HEK293 (cell line): Measurements from ENCODE around the gene ATE1.

ENCODE experiments used
- CTCF ChIA-PET: fragments of 350-600 bp; formaldehyde crosslinking; extraction: SDS; loops from one replicate; lab custom pipeline; 2021; ENCODE audit warnings: antibody characterized with exemption; lab: Yijun Ruan, JAX
- POLR2A ChIA-PET: fragments of 300-600 bp; formaldehyde crosslinking; extraction: SDS; loops from one replicate; lab custom pipeline; 2020; ENCODE audit warnings: antibody characterized with exemption, inconsistent platforms; lab: Yijun Ruan, JAX
- H3K27ac ChIP-seq: fragments of 200-500 bp; sonication (Bioruptor generic); 2 replicates; pipeline ENCODE4 v1.5.1; 2014; ENCODE audit warnings: low read depth, low read length, control low read depth, inconsistent platforms; ENCODE audit errors: extremely low read depth
- H3K36me3 ChIP-seq, 2 experiments: fragments of 200-500 bp in 1 of 2; sonication (Bioruptor generic) in 1 of 2; 1 replicate in 1 of 2; 2 replicates in 1 of 2; pipeline ENCODE4 v1.5.1; 2014 to 2017; ENCODE audit warnings: inconsistent platforms in 2 of 2, low read length in 2 of 2; ENCODE audit not compliant: control insufficient read depth in 2 of 2, insufficient read depth in 1 of 2
- H3K4me1 ChIP-seq: fragments of 200-500 bp; sonication (Bioruptor generic); 2 replicates; pipeline ENCODE4 v1.5.1; 2014; ENCODE audit warnings: mild to moderate bottlenecking, low read length, inconsistent platforms; ENCODE audit not compliant: control insufficient read depth, insufficient read depth
- H3K4me3 ChIP-seq: 2 replicates; pipeline ENCODE4 v1.5.1; 2011; ENCODE audit warnings: low read depth, mild to moderate bottlenecking, control low read depth, low read length, moderate library complexity
- H3K9me3 ChIP-seq: fragments of 200-500 bp; sonication (Bioruptor generic); 2 replicates; pipeline ENCODE4 v1.5.1; 2014; ENCODE audit warnings: low read depth, low read length, inconsistent platforms; ENCODE audit not compliant: control insufficient read depth, insufficient read depth
- BCL11A ChIP-seq: fragments of 450-650 bp; formaldehyde crosslinking; IDR thresholded peaks from 2 replicates; pipeline ENCODE4 v1.5.1; 2016; ENCODE audit warnings: low read depth, missing biosample characterization, missing genetic modification characterization
- KLF7 ChIP-seq: fragments of 450-650 bp; formaldehyde crosslinking; IDR thresholded peaks from 2 replicates; pipeline ENCODE4 v1.5.1; 2016; ENCODE audit warnings: missing biosample characterization, missing genetic modification characterization, borderline replicate concordance
- KLF9 ChIP-seq: fragments of 450-650 bp; formaldehyde crosslinking; IDR thresholded peaks from 2 replicates; pipeline ENCODE4 v1.5.1; 2016; ENCODE audit warnings: missing biosample characterization, missing genetic modification characterization, low read depth
- SALL2 ChIP-seq: fragments of 450-650 bp; formaldehyde crosslinking; IDR thresholded peaks from 2 replicates; pipeline ENCODE4 v1.5.0; 2017; ENCODE audit warnings: missing biosample characterization, mild to moderate bottlenecking, missing genetic modification characterization, borderline replicate concordance
- ZBTB1 ChIP-seq: fragments of 450-650 bp; formaldehyde crosslinking; IDR thresholded peaks from 2 replicates; pipeline ENCODE4 v1.5.1; 2016; ENCODE audit warnings: missing biosample characterization, missing genetic modification characterization
- ZBTB7A ChIP-seq: fragments of 450-650 bp; formaldehyde crosslinking; IDR thresholded peaks from 2 replicates; pipeline ENCODE4 v1.5.1; 2016; ENCODE audit warnings: low read depth, missing biosample characterization, missing genetic modification characterization
- ZNF114 ChIP-seq: fragments of 450-650 bp; formaldehyde crosslinking; IDR thresholded peaks from 2 replicates; pipeline ENCODE4 v1.5.0; 2017; ENCODE audit warnings: missing biosample characterization, missing genetic modification characterization
- ZNF132 ChIP-seq: fragments of 450-650 bp; formaldehyde crosslinking; IDR thresholded peaks from 2 replicates; pipeline ENCODE4 v1.5.1; 2017; ENCODE audit warnings: missing biosample characterization, missing genetic modification characterization, borderline replicate concordance
- ZNF148 ChIP-seq: fragments of 450-650 bp; formaldehyde crosslinking; IDR thresholded peaks from 2 replicates; pipeline ENCODE4 v1.5.0; 2017; ENCODE audit warnings: missing biosample characterization, missing genetic modification characterization, borderline replicate concordance
- ZNF223 ChIP-seq: fragments of 450-650 bp; formaldehyde crosslinking; IDR thresholded peaks from 2 replicates; pipeline ENCODE4 v1.5.1; 2016; ENCODE audit warnings: missing biosample characterization, missing genetic modification characterization
- ZNF248 ChIP-seq: fragments of 450-650 bp; formaldehyde crosslinking; IDR thresholded peaks from 2 replicates; pipeline ENCODE4 v1.5.1; 2017; ENCODE audit warnings: missing biosample characterization, missing genetic modification characterization
- ZNF292 ChIP-seq: fragments of 450-650 bp; formaldehyde crosslinking; IDR thresholded peaks from 2 replicates; pipeline ENCODE4 v1.5.1; 2016; ENCODE audit warnings: low read depth, missing biosample characterization, missing genetic modification characterization, borderline replicate concordance
- ZNF404 ChIP-seq: fragments of 450-650 bp; formaldehyde crosslinking; IDR thresholded peaks from 2 replicates; pipeline ENCODE4 v1.5.1; 2017; ENCODE audit warnings: missing biosample characterization, missing genetic modification characterization
- ZNF521 ChIP-seq: fragments of 450-650 bp; formaldehyde crosslinking; IDR thresholded peaks from 2 replicates; pipeline ENCODE4 v1.5.1; 2017; ENCODE audit warnings: missing biosample characterization, mild to moderate bottlenecking, missing genetic modification characterization
- ZNF600 ChIP-seq: fragments of 450-650 bp; formaldehyde crosslinking; IDR thresholded peaks from 2 replicates; pipeline ENCODE4 v1.5.1; 2016; ENCODE audit warnings: missing biosample characterization, missing genetic modification characterization
- ZNF639 ChIP-seq: fragments of 450-650 bp; formaldehyde crosslinking; IDR thresholded peaks from 2 replicates; pipeline ENCODE4 v1.5.1; 2016; ENCODE audit warnings: missing biosample characterization, missing genetic modification characterization
- ZNF664 ChIP-seq: fragments of 450-650 bp; formaldehyde crosslinking; IDR thresholded peaks from 2 replicates; pipeline ENCODE4 v1.5.1; 2016; ENCODE audit warnings: missing biosample characterization, missing genetic modification characterization
- ZNF670 ChIP-seq: fragments of 450-650 bp; formaldehyde crosslinking; IDR thresholded peaks from 2 replicates; pipeline ENCODE4 v1.5.1; 2016; ENCODE audit warnings: missing biosample characterization, missing genetic modification characterization, low read depth
- ZNF776 ChIP-seq: fragments of 450-650 bp; formaldehyde crosslinking; IDR thresholded peaks from 2 replicates; pipeline ENCODE4 v1.5.0; 2017; ENCODE audit warnings: missing biosample characterization, missing genetic modification characterization, borderline replicate concordance
- ZSCAN30 ChIP-seq: fragments of 450-650 bp; IDR thresholded peaks from 2 replicates; pipeline ENCODE4 v1.5.1; 2018; ENCODE audit warnings: missing biosample characterization, mild to moderate bottlenecking, missing genetic modification characterization, moderate library complexity
- TF ChIP-seq, protein P1 (sequence below): fragments of 450-650 bp; formaldehyde crosslinking; IDR thresholded peaks from 2 replicates; pipeline ENCODE4 v1.5.1; 2016; ENCODE audit warnings: missing biosample characterization, missing genetic modification characterization
- TF ChIP-seq, protein P2 (sequence below): fragments of 450-650 bp; IDR thresholded peaks from 2 replicates; pipeline ENCODE4 v1.5.1; 2018; ENCODE audit warnings: missing biosample characterization, missing genetic modification characterization
- TF ChIP-seq, protein P3 (sequence below): fragments of 450-650 bp; formaldehyde crosslinking; IDR thresholded peaks from 2 replicates; pipeline ENCODE4 v1.5.1; 2016; ENCODE audit warnings: missing biosample characterization, missing genetic modification characterization

The ATE1 gene

DNA sequence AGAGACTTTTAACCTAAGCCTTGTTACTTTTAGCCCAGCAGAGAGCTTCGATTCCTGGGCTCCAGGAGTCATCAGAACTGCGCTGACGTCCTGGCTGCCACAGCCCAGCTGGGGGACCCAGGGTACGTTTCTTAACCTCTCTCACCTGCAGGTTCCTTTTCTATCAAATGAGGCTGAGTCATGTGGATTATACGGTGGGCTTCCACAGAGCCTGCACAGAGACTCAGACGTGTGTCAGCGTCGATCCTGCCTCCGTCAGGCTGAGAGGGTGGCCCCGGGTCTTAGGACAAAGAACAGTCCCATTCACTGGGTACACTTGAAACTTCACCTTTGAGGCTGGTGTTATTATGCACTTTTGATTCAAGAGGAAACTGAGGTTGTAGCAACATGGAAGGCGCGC lies 228.9 kb downstream of the ATE1 start (continued):
- TF ChIP-seq, protein P1, sequence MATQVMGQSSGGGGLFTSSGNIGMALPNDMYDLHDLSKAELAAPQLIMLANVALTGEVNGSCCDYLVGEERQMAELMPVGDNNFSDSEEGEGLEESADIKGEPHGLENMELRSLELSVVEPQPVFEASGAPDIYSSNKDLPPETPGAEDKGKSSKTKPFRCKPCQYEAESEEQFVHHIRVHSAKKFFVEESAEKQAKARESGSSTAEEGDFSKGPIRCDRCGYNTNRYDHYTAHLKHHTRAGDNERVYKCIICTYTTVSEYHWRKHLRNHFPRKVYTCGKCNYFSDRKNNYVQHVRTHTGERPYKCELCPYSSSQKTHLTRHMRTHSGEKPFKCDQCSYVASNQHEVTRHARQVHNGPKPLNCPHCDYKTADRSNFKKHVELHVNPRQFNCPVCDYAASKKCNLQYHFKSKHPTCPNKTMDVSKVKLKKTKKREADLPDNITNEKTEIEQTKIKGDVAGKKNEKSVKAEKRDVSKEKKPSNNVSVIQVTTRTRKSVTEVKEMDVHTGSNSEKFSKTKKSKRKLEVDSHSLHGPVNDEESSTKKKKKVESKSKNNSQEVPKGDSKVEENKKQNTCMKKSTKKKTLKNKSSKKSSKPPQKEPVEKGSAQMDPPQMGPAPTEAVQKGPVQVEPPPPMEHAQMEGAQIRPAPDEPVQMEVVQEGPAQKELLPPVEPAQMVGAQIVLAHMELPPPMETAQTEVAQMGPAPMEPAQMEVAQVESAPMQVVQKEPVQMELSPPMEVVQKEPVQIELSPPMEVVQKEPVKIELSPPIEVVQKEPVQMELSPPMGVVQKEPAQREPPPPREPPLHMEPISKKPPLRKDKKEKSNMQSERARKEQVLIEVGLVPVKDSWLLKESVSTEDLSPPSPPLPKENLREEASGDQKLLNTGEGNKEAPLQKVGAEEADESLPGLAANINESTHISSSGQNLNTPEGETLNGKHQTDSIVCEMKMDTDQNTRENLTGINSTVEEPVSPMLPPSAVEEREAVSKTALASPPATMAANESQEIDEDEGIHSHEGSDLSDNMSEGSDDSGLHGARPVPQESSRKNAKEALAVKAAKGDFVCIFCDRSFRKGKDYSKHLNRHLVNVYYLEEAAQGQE (tag by site-specific recombination) = no peak
- TF ChIP-seq ZNF248 (tag by site-specific recombination) (no peak), ZNF670 (tag by site-specific recombination) (no peak), SALL2 (tag by site-specific recombination) (no peak), KLF9 (tag by site-specific recombination) (no peak)

- no peaks in the 10 kb centered on the region for H3K36me3 ChIP-seq
- no peak overlapping the region for H3K27ac ChIP-seq
- H3K9me3 ChIP-seq = no peaks in the 10 kb centered on the region
- H3K4me1 ChIP-seq = no peaks in the 10 kb centered on the region
- TF ChIP-seq ZNF639 = no peak
- TF ChIP-seq ZNF404 (tag by site-specific recombination) = no peak
- TF ChIP-seq ZSCAN30 (tag by site-specific recombination) = no peak
- no peak for TF ChIP-seq ZNF600 (tag by site-specific recombination)
- TF ChIP-seq ZNF776 (tag by site-specific recombination) = no peak
- TF ChIP-seq, protein P2, sequence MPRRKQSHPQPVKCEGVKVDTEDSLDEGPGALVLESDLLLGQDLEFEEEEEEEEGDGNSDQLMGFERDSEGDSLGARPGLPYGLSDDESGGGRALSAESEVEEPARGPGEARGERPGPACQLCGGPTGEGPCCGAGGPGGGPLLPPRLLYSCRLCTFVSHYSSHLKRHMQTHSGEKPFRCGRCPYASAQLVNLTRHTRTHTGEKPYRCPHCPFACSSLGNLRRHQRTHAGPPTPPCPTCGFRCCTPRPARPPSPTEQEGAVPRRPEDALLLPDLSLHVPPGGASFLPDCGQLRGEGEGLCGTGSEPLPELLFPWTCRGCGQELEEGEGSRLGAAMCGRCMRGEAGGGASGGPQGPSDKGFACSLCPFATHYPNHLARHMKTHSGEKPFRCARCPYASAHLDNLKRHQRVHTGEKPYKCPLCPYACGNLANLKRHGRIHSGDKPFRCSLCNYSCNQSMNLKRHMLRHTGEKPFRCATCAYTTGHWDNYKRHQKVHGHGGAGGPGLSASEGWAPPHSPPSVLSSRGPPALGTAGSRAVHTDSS (tag by site-specific recombination) = no peak
- no peak for TF ChIP-seq ZNF292 (tag by site-specific recombination)
- no peak for TF ChIP-seq ZNF114 (tag by site-specific recombination)
- TF ChIP-seq ZNF664 (tag by site-specific recombination) = no peak
- TF ChIP-seq ZBTB1 (tag by site-specific recombination) = no peak
- TF ChIP-seq BCL11A (tag by site-specific recombination) = no peak
- TF ChIP-seq KLF7 = no peak
- no peak for TF ChIP-seq ZNF223
- TF ChIP-seq, protein P3, sequence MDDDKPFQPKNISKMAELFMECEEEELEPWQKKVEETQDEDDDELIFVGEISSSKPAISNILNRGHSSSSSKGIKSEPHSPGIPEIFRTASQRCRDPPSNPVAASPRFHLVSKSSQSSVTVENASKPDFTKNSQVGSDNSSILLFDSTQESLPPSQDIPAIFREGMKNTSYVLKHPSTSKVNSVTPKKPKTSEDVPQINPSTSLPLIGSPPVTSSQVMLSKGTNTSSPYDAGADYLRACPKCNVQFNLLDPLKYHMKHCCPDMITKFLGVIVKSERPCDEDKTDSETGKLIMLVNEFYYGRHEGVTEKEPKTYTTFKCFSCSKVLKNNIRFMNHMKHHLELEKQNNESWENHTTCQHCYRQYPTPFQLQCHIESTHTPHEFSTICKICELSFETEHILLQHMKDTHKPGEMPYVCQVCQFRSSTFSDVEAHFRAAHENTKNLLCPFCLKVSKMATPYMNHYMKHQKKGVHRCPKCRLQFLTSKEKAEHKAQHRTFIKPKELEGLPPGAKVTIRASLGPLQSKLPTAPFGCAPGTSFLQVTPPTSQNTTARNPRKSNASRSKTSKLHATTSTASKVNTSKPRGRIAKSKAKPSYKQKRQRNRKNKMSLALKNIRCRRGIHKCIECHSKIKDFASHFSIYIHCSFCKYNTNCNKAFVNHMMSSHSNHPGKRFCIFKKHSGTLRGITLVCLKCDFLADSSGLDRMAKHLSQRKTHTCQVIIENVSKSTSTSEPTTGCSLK = no peak
- no peak for TF ChIP-seq ZNF521 (tag by site-specific recombination)
- no peak for TF ChIP-seq ZNF132 (tag by site-specific recombination)
- TF ChIP-seq ZNF148 = no peak
- TF ChIP-seq ZBTB7A (tag by site-specific recombination) = no peak
- TF ChIP-seq, all 188 proteins: peak for 0
- no peak overlapping the region for H3K4me3 ChIP-seq
- POLR2A ChIA-PET = no interaction called here
- CTCF ChIA-PET = interaction anchor here (0.5 to 0.8 kb wide), 4 partner anchors 10 to 1875 kb away, joined by 3 to 7 read pairs (median 3); no protein-coding TSS in a partner anchor
These were observed 229.5 kb downstream of the ATE1 start for GRCh38 chr10:121698336-121698735.
